Right atrium auricular region (tissue), 2 donors: ENCODE data around the gene CHN2. TPM values are rescaled to one million over a fixed set of nuclear protein-coding genes. Genes with fewer than 3 reads are reported as not detected.
A peak's percentile ranks its signal among the peaks of the same experiment; 100 is the strongest.

Experiments
- DNase-seq: peaks from one replicate; pipeline ENCODE4 v3.0.0-alpha.2; 2019; ENCODE audit warnings: low spot score
- H3K27ac ChIP-seq, 2 donors: fragments of 200-600 bp; sonication (generic); 1 replicate in 1 of 2; 2 replicates in 1 of 2; pipeline ENCODE4 v1.5.1; 2016 to 2019
- H3K27me3 ChIP-seq, 2 donors: fragments of 200-600 bp; sonication (generic); one replicate each; pipeline versions ENCODE4 v1.5.1 to v1.6.0; 2017 to 2019
- H3K36me3 ChIP-seq: fragments of 200-600 bp; sonication (generic); one replicate; pipeline ENCODE4 v1.5.1; 2016
- H3K4me1 ChIP-seq, 2 donors: fragments of 200-600 bp; sonication (generic); one replicate each; pipeline versions ENCODE4 v1.5.1 to v1.6.0; 2017 to 2019
- H3K4me3 ChIP-seq, 2 donors: fragments of 200-600 bp; sonication (generic); 1 replicate in 1 of 2; 2 replicates in 1 of 2; pipeline ENCODE4 v1.5.1; 2017 to 2019; ENCODE audit warnings: mild to moderate bottlenecking in 1 of 2, moderate library complexity in 1 of 2
- H3K9me3 ChIP-seq, 2 donors: fragments of 200-600 bp; sonication (generic); one replicate each; pipeline ENCODE4 v1.5.1; 2019
- total RNA-seq, 2 donors: library from RNA; depleted of rRNA; stranded (reverse); fragments of >200 nt; gene quantifications; one replicate each; pipeline ENCODE4 v1.1.0, GENCODE V29; 2016
- TF ChIP-seq, protein P1 (sequence below), 2 donors: fragments of 200-600 bp; sonication (generic); IDR thresholded peaks; one replicate each; pipeline ENCODE4 v1.5.1; 2019; ENCODE audit warnings: antibody characterized with exemption in 2 of 2

The CHN2 gene
- total RNA-seq, result 1 to 10 TPM; 2.7 to 6.6 TPM

DNA sequence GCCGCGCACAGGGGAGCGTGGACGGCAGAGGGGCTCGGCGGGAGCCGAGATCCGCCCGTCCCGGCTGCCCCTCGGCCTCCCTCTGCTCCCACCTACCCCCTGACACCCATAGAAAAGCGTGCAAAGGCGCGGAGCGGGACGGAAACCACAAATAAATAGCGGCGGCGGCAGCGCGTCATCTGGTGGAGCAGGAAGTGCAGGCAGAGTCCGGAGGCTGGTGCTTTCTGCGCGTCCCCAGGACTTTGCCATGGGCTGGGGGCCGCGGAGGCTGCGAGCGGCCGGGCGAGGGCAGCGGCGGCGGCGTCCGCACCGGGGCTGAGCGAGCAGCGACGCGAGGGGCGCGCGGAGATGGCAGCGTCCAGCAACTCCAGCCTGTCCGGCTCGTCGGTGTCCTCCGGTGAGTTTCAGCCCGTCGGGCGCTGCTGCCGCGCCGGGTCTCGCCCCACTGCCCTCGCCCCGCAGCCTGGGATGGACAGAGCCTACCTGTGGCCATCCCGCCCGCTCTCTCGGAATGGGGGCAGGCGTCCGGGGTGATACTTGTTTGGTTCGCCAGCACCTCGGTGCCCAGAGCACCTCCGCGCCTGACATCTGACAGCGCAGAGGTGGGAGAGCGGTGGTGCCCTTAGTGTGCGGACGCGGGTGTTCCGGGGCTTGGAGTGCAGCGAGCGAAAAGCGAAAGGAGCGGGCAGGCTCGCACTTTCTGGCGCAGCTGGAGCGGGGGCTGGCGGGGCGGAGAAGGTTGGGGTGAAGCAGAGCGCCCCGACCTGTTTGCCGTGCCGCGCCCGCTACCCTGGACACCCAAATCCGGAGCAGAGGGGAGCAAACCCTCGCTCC is at the start of gene CHN2:
TSS of gene CHN2 (plus strand) at position 182 of the 834 bp plus-strand sequence.
- Histone ChIP-seq H3K4me1 (peaks cover 0 to 19% of the 10 kb centered on the region in 2 donors), H3K9me3 (no peaks in the 10 kb centered on the region), H3K36me3 (no peaks in the 10 kb centered on the region), H3K4me3 (peak within 1 kb of the TSS; percentile 43 to 60), H3K27ac (peak within 1 kb of the TSS in 1 of 2 donors; percentile 41), H3K27me3 (no peaks in the 10 kb centered on the region)
- TF ChIP-seq, protein P1, sequence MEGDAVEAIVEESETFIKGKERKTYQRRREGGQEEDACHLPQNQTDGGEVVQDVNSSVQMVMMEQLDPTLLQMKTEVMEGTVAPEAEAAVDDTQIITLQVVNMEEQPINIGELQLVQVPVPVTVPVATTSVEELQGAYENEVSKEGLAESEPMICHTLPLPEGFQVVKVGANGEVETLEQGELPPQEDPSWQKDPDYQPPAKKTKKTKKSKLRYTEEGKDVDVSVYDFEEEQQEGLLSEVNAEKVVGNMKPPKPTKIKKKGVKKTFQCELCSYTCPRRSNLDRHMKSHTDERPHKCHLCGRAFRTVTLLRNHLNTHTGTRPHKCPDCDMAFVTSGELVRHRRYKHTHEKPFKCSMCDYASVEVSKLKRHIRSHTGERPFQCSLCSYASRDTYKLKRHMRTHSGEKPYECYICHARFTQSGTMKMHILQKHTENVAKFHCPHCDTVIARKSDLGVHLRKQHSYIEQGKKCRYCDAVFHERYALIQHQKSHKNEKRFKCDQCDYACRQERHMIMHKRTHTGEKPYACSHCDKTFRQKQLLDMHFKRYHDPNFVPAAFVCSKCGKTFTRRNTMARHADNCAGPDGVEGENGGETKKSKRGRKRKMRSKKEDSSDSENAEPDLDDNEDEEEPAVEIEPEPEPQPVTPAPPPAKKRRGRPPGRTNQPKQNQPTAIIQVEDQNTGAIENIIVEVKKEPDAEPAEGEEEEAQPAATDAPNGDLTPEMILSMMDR (IDR thresholded peaks at IDR 0.05), result no peak
- DNase-seq, result peak; percentile 66

DNA sequence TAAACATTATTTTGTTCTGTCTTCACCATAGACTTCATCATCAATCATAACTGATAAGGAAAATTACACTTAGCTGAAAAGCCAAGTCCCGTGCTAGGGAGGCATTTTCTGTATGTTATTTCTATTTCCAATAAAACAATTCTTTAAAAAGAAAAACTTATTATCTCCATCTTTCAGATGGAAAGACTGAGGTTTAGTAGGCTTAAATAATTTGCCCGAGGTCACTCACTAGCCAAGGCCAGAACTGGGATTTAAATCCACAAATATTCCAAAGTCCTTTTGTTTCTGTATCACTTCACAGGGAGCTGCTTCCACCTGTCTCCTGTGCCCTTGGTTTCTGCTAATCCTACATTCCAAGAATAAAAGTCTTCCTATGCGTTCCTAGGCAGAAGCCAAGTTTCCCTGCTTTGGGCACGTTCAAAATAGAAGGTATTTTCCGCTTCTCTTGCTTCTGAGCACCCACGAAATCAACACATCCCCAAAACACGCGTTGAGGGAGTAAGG is 49.0 kb upstream of the CHN2 start:
- Histone ChIP-seq H3K27ac (peak overlapping the region; percentile 3 to 38), H3K4me1 (peaks cover 0 to 19% of the 10 kb centered on the region in 2 donors), H3K9me3 (no peaks in the 10 kb centered on the region), H3K36me3 (no peaks in the 10 kb centered on the region), H3K27me3 (no peaks in the 10 kb centered on the region), H3K4me3 (peak overlapping the region; percentile 19 to 47)
- no peak for DNase-seq
- TF ChIP-seq, protein P1 (IDR thresholded peaks at IDR 0.05), result no peak

DNA sequence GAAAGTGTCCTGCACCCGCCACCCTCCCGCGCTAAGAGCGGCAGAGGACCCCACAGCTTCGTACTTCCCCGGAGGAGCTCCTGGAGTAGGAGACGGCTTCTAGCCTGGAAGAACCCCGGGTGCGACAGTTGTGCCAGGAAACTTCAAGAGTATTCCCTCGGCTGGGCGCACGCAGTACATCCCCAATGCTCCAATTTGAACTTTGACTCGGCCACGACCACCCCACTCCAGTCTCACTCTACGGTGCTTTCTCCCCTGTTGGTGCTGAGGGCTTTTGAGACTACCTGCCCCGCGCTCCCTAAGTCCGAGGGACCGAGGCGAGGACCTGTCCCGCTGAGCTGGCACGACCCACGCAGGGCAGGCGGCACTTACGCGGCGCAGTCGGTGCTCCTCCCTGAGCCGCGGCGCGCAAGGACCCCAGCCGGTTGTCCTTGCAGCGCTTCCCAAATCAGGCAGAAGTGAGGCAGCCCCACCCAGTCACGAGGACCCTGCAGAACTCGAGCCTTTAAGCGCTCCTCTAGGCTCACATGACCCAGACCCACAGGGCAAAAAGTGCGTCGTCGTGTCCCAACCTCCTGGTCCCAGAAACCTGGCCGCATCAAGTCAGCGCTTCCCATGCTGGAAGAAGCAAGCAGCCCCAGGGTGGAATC is 48.4 kb upstream of the CHN2 start, which contains the start of gene CPVL:
TSS of gene CPVL (minus strand) at position 481 of the 650 bp plus-strand sequence. CDS start 25,476 bp downstream, outside the sequence.
- Histone ChIP-seq H3K4me3 (peak within 1 kb of the TSS; percentile 19 to 47), H3K4me1 (peaks cover 0 to 19% of the 10 kb centered on the region in 2 donors), H3K36me3 (no peaks in the 10 kb centered on the region), H3K27ac (peak within 1 kb of the TSS; percentile 3 to 38), H3K27me3 (no peaks in the 10 kb centered on the region), H3K9me3 (no peaks in the 10 kb centered on the region)
- peak; percentile 75 for DNase-seq
- TF ChIP-seq, protein P1 (IDR thresholded peaks at IDR 0.05), result no peak

DNA sequence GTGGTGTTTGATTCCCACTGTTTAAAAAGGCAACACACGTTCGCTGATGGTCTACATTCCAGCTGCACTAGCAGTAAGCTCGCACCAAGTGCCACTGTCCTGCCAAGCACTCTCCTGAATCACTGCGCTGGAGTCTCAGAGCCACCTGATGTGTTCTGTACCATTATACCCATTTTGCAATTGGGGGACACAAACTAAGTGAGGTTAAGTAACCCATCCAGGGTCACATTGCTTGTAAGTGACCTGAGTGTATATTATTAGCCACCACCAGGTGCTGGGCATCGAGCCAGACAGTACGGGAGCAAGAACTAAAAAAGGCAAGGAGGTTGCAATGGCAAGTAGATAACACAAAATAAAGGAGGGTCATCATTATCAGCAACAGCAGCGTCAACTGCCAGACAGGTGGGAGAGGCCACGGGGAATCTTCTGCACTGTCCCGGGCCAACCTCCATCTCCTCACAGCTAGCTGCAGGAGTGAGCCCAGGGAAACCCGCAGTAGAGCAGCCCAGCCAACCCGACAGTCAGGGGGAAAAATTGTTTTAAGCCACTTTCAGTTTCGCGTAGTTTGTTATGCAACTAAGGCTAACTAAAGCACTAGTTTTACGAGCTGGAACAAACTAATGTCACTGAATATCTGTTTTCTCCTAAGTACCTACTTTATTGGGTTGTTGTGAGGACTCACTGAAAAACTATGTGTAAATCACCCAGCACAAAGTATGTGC is 47.5 kb upstream of the CHN2 start:
- H3K4me3 ChIP-seq, result peak overlapping the region; percentile 19 to 47
- H3K4me1 ChIP-seq, result peaks cover 0 to 19% of the 10 kb centered on the region in 2 donors
- H3K36me3 ChIP-seq, result no peaks in the 10 kb centered on the region
- DNase-seq, result no peak
- no peaks in the 10 kb centered on the region for H3K9me3 ChIP-seq
- TF ChIP-seq, protein P1 (IDR thresholded peaks at IDR 0.05), result no peak
- no peak overlapping the region for H3K27ac ChIP-seq
- H3K27me3 ChIP-seq, result no peaks in the 10 kb centered on the region

DNA sequence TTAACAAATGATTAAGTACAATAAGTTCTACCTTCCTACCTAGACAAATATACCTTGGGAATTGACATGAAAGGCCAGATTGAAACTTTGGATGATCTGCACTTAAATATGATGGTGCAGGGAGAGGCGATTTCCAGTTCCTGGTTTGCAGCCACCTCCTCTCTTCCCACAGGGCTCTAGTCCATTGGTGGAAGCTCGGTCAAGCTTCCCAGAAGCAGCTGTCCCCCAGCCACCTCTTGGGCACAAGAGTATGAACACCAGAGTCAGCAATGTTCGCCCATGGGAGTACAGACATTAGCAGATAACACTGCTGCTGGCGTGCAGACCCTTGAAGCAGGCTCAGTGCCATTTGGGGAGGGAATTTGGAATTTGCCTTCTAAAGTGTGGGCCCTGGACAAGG is 46.8 kb upstream of the CHN2 start:
- DNase-seq, result no peak
- H3K27ac ChIP-seq, result no peak overlapping the region
- H3K4me1 ChIP-seq, result peaks cover 0 to 19% of the 10 kb centered on the region in 2 donors
- no peaks in the 10 kb centered on the region for H3K27me3 ChIP-seq
- H3K9me3 ChIP-seq, result no peaks in the 10 kb centered on the region
- no peak overlapping the region for H3K4me3 ChIP-seq
- no peaks in the 10 kb centered on the region for H3K36me3 ChIP-seq
- TF ChIP-seq, protein P1 (IDR thresholded peaks at IDR 0.05), result no peak
